VCaP (cell line): ENCODE results near the gene SSBP2.
A peak's percentile ranks its signal among the peaks of the same experiment; 100 is the strongest.

Experiments
- H3K27ac ChIP-seq: fragments of 450-650 bp; 2 replicates; pipeline ENCODE4 v1.5.1; 2017
- CTCF ChIP-seq: fragments of 450-650 bp; conservative IDR thresholded peaks from 2 replicates; pipeline ENCODE4 v1.5.1; 2017; ENCODE audit warnings: mild to moderate bottlenecking, moderate library complexity

SSBP2 gene

GRCh38 chr5:81752644-81752963 lies 1.7 kb upstream of the SSBP2 start:
- no peak overlapping the region for H3K27ac ChIP-seq
- no peak for TF ChIP-seq CTCF

GRCh38 chr5:81751836-81752643 lies 1.1 kb upstream of the SSBP2 start:
- TF ChIP-seq CTCF: no peak
- peak overlapping the region; percentile 85 for H3K27ac ChIP-seq

- H3K27ac ChIP-seq: peak overlapping the region; percentile 85; the same call in 1 of the 2 replicates
Observed at GRCh38 chr5:81750308-81751008, 439 bp downstream of the SSBP2 start.

GRCh38 chr5:81749561-81750307 lies 1.2 kb downstream of the SSBP2 start:
- peak overlapping the region; percentile 85; the same call in 1 of the 2 replicates for H3K27ac ChIP-seq
- TF ChIP-seq CTCF: no peak

More at GRCh38 chr5:81750308-81751008, 439 bp downstream of the SSBP2 start:
- no peak for TF ChIP-seq CTCF

GRCh38 chr5:81749192-81749560 lies 1.7 kb downstream of the SSBP2 start:
- TF ChIP-seq CTCF: no peak
- H3K27ac ChIP-seq: no peak overlapping the region

GRCh38 chr5:81748556-81748955 lies 2.3 kb downstream of the SSBP2 start:
- 0 out of 2 replicates have a peak, but pooled peaks have one; percentile 7 for TF ChIP-seq CTCF

GRCh38 chr5:81747030-81747429 lies 3.9 kb downstream of the SSBP2 start:
- no peak for TF ChIP-seq CTCF
- no peak overlapping the region for H3K27ac ChIP-seq

More at GRCh38 chr5:81748556-81748955, 2.3 kb downstream of the SSBP2 start:
- H3K27ac ChIP-seq: no peak overlapping the region
